ENCODE results near the gene YEATS2.
A peak's percentile ranks its signal among the peaks of the same experiment; 100 is the strongest.

Gene YEATS2

GRCh38 chr3:183823963-183824362 is 126.4 kb downstream of the YEATS2 start:
- no peak overlapping the region for H3K27ac ChIP-seq (ENCODE audit: low read depth, low read length)
- H3K9ac ChIP-seq (ENCODE audit: low read length) = no peak overlapping the region
- peak overlapping the region; percentile 88 for H3K4me3 ChIP-seq (ENCODE audit: low read depth, low read length)
- H3K27me3 ChIP-seq (ENCODE audit: control insufficient read depth, insufficient read depth, low read length) = peaks cover 12% of the 10 kb centered on the region
- H3K36me3 ChIP-seq (ENCODE audit: control insufficient read depth, insufficient read depth, low read length) = peaks cover 10% of the 10 kb centered on the region; the same call in 1 of the 2 replicates
- H3K4me1 ChIP-seq (ENCODE audit: control insufficient read depth, insufficient read depth, low read length) = 0 out of 2 replicates have a peak, but pooled peaks cover 6% of the 10 kb centered on the region
- no peaks in the 10 kb centered on the region for H3K9me3 ChIP-seq (ENCODE audit: control insufficient read depth, insufficient read depth, low read depth, low read length)

GRCh38 chr3:183824761-183825455 is 127.3 kb downstream of the YEATS2 start:
- Histone ChIP-seq H3K27ac (ENCODE audit: low read depth, low read length) (no peak overlapping the region), H3K4me3 (ENCODE audit: low read depth, low read length) (peak overlapping the region; percentile 88), H3K9ac (ENCODE audit: low read length) (peak overlapping the region; percentile 61), H3K9me3 (ENCODE audit: control insufficient read depth, insufficient read depth, low read depth, low read length) (no peaks in the 10 kb centered on the region), H3K4me1 (ENCODE audit: control insufficient read depth, insufficient read depth, low read length) (0 out of 2 replicates have a peak, but pooled peaks cover 6% of the 10 kb centered on the region), H3K36me3 (ENCODE audit: control insufficient read depth, insufficient read depth, low read length) (peaks cover 19% of the 10 kb centered on the region), H3K27me3 (ENCODE audit: control insufficient read depth, insufficient read depth, low read length) (peaks cover 12% of the 10 kb centered on the region)

- H3K27ac ChIP-seq (ENCODE audit: low read depth, low read length) = no peak within 1 kb of the TSS
- H3K4me3 ChIP-seq (ENCODE audit: low read depth, low read length) = peak within 1 kb of the TSS; percentile 88
- no peaks in the 10 kb centered on the region for H3K9me3 ChIP-seq (ENCODE audit: control insufficient read depth, insufficient read depth, low read depth, low read length)
- peaks cover 25% of the 10 kb centered on the region for H3K36me3 ChIP-seq (ENCODE audit: control insufficient read depth, insufficient read depth, low read length)
- H3K4me1 ChIP-seq (ENCODE audit: control insufficient read depth, insufficient read depth, low read length) = 0 out of 2 replicates have a peak, but pooled peaks cover 6% of the 10 kb centered on the region
- H3K9ac ChIP-seq (ENCODE audit: low read length) = peak within 1 kb of the TSS; percentile 61
- H3K27me3 ChIP-seq (ENCODE audit: control insufficient read depth, insufficient read depth, low read length) = peaks cover 12% of the 10 kb centered on the region
Observed at GRCh38 chr3:183825456-183826161, 128.0 kb downstream of the YEATS2 start, which contains the start of gene MAP6D1. MAP6D1 (minus strand) TSS chr3:183825577; CDS start chr3:183825547, 30 bp downstream.

- Histone ChIP-seq H3K36me3 (ENCODE audit: control insufficient read depth, insufficient read depth, low read length) (peaks cover 29% of the 10 kb centered on the region), H3K9ac (ENCODE audit: low read length) (no peak overlapping the region), H3K4me3 (ENCODE audit: low read depth, low read length) (no peak overlapping the region; the same call in 1 of the 2 replicates), H3K27me3 (ENCODE audit: control insufficient read depth, insufficient read depth, low read length) (peaks cover 12% of the 10 kb centered on the region), H3K4me1 (ENCODE audit: control insufficient read depth, insufficient read depth, low read length) (0 out of 2 replicates have a peak, but pooled peaks cover 6% of the 10 kb centered on the region), H3K9me3 (ENCODE audit: control insufficient read depth, insufficient read depth, low read depth, low read length) (no peaks in the 10 kb centered on the region), H3K27ac (ENCODE audit: low read depth, low read length) (no peak overlapping the region)
Observed at GRCh38 chr3:183826448-183827250, 129.1 kb downstream of the YEATS2 start.

- Histone ChIP-seq H3K9ac (ENCODE audit: low read length) (no peak overlapping the region), H3K9me3 (ENCODE audit: control insufficient read depth, insufficient read depth, low read depth, low read length) (no peaks in the 10 kb centered on the region), H3K27me3 (ENCODE audit: control insufficient read depth, insufficient read depth, low read length) (peaks cover 12% of the 10 kb centered on the region), H3K4me1 (ENCODE audit: control insufficient read depth, insufficient read depth, low read length) (no peaks in the 10 kb centered on the region), H3K36me3 (ENCODE audit: control insufficient read depth, insufficient read depth, low read length) (peaks cover 35% of the 10 kb centered on the region), H3K4me3 (ENCODE audit: low read depth, low read length) (no peak overlapping the region), H3K27ac (ENCODE audit: low read depth, low read length) (no peak overlapping the region)
Observed at GRCh38 chr3:183827809-183828537, 130.4 kb downstream of the YEATS2 start.

- Histone ChIP-seq H3K4me3 (ENCODE audit: low read depth, low read length) (no peak overlapping the region), H3K27me3 (ENCODE audit: control insufficient read depth, insufficient read depth, low read length) (peaks cover 12% of the 10 kb centered on the region), H3K9ac (ENCODE audit: low read length) (no peak overlapping the region), H3K4me1 (ENCODE audit: control insufficient read depth, insufficient read depth, low read length) (no peaks in the 10 kb centered on the region), H3K9me3 (ENCODE audit: control insufficient read depth, insufficient read depth, low read depth, low read length) (no peaks in the 10 kb centered on the region), H3K27ac (ENCODE audit: low read depth, low read length) (no peak overlapping the region), H3K36me3 (ENCODE audit: control insufficient read depth, insufficient read depth, low read length) (peaks cover 40% of the 10 kb centered on the region)
Observed at GRCh38 chr3:183828538-183828870, 130.9 kb downstream of the YEATS2 start.

- no peak overlapping the region for H3K4me3 ChIP-seq (ENCODE audit: low read depth, low read length)
- peaks cover 50% of the 10 kb centered on the region for H3K36me3 ChIP-seq (ENCODE audit: control insufficient read depth, insufficient read depth, low read length)
- H3K9ac ChIP-seq (ENCODE audit: low read length) = no peak overlapping the region
- no peaks in the 10 kb centered on the region for H3K9me3 ChIP-seq (ENCODE audit: control insufficient read depth, insufficient read depth, low read depth, low read length)
- no peaks in the 10 kb centered on the region for H3K4me1 ChIP-seq (ENCODE audit: control insufficient read depth, insufficient read depth, low read length)
- peaks cover 2% of the 10 kb centered on the region; the same call in 1 of the 2 replicates for H3K27me3 ChIP-seq (ENCODE audit: control insufficient read depth, insufficient read depth, low read length)
- no peak overlapping the region for H3K27ac ChIP-seq (ENCODE audit: low read depth, low read length)
Observed at GRCh38 chr3:183829466-183829865, 131.9 kb downstream of the YEATS2 start.

- H3K27me3 ChIP-seq (ENCODE audit: control insufficient read depth, insufficient read depth, low read length) = no peaks in the 10 kb centered on the region
- H3K9me3 ChIP-seq (ENCODE audit: control insufficient read depth, insufficient read depth, low read depth, low read length) = no peaks in the 10 kb centered on the region
- peaks cover 52% of the 10 kb centered on the region for H3K36me3 ChIP-seq (ENCODE audit: control insufficient read depth, insufficient read depth, low read length)
Observed at GRCh38 chr3:183830187-183830586, 132.6 kb downstream of the YEATS2 start.

GRCh38 chr3:183833516-183833915 is 135.9 kb downstream of the YEATS2 start:
- H3K36me3 ChIP-seq (ENCODE audit: control insufficient read depth, insufficient read depth, low read length) = peaks cover 55% of the 10 kb centered on the region

More at GRCh38 chr3:183830187-183830586, 132.6 kb downstream of the YEATS2 start:
- H3K9ac ChIP-seq (ENCODE audit: low read length) = no peak overlapping the region
- H3K4me1 ChIP-seq (ENCODE audit: control insufficient read depth, insufficient read depth, low read length) = no peaks in the 10 kb centered on the region
- no peak overlapping the region for H3K27ac ChIP-seq (ENCODE audit: low read depth, low read length)
- no peak overlapping the region for H3K4me3 ChIP-seq (ENCODE audit: low read depth, low read length)

GRCh38 chr3:183837390-183837789 is 139.8 kb downstream of the YEATS2 start:
- Histone ChIP-seq H3K27me3 (ENCODE audit: control insufficient read depth, insufficient read depth, low read length) (no peaks in the 10 kb centered on the region), H3K9me3 (ENCODE audit: control insufficient read depth, insufficient read depth, low read depth, low read length) (no peaks in the 10 kb centered on the region), H3K36me3 (ENCODE audit: control insufficient read depth, insufficient read depth, low read length) (peaks cover 70% of the 10 kb centered on the region), H3K9ac (ENCODE audit: low read length) (no peak overlapping the region), H3K4me3 (ENCODE audit: low read depth, low read length) (no peak overlapping the region), H3K4me1 (ENCODE audit: control insufficient read depth, insufficient read depth, low read length) (no peaks in the 10 kb centered on the region), H3K27ac (ENCODE audit: low read depth, low read length) (no peak overlapping the region)

More at GRCh38 chr3:183833516-183833915, 135.9 kb downstream of the YEATS2 start:
- Histone ChIP-seq H3K4me1 (ENCODE audit: control insufficient read depth, insufficient read depth, low read length) (no peaks in the 10 kb centered on the region), H3K9ac (ENCODE audit: low read length) (no peak overlapping the region), H3K9me3 (ENCODE audit: control insufficient read depth, insufficient read depth, low read depth, low read length) (no peaks in the 10 kb centered on the region), H3K27me3 (ENCODE audit: control insufficient read depth, insufficient read depth, low read length) (no peaks in the 10 kb centered on the region), H3K4me3 (ENCODE audit: low read depth, low read length) (no peak overlapping the region), H3K27ac (ENCODE audit: low read depth, low read length) (no peak overlapping the region)

Measured in HUES6 (cell line).